NCI-H226 (cell line): ENCODE measurements around the gene CDCP1.
A peak's percentile ranks its signal among the peaks of the same experiment; 100 is the strongest.

ENCODE experiments used
- DNase-seq: peaks from one replicate; pipeline ENCODE4 v3.0.0-alpha.2; 2015

CDCP1 gene, protein sequence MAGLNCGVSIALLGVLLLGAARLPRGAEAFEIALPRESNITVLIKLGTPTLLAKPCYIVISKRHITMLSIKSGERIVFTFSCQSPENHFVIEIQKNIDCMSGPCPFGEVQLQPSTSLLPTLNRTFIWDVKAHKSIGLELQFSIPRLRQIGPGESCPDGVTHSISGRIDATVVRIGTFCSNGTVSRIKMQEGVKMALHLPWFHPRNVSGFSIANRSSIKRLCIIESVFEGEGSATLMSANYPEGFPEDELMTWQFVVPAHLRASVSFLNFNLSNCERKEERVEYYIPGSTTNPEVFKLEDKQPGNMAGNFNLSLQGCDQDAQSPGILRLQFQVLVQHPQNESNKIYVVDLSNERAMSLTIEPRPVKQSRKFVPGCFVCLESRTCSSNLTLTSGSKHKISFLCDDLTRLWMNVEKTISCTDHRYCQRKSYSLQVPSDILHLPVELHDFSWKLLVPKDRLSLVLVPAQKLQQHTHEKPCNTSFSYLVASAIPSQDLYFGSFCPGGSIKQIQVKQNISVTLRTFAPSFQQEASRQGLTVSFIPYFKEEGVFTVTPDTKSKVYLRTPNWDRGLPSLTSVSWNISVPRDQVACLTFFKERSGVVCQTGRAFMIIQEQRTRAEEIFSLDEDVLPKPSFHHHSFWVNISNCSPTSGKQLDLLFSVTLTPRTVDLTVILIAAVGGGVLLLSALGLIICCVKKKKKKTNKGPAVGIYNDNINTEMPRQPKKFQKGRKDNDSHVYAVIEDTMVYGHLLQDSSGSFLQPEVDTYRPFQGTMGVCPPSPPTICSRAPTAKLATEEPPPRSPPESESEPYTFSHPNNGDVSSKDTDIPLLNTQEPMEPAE

DNA sequence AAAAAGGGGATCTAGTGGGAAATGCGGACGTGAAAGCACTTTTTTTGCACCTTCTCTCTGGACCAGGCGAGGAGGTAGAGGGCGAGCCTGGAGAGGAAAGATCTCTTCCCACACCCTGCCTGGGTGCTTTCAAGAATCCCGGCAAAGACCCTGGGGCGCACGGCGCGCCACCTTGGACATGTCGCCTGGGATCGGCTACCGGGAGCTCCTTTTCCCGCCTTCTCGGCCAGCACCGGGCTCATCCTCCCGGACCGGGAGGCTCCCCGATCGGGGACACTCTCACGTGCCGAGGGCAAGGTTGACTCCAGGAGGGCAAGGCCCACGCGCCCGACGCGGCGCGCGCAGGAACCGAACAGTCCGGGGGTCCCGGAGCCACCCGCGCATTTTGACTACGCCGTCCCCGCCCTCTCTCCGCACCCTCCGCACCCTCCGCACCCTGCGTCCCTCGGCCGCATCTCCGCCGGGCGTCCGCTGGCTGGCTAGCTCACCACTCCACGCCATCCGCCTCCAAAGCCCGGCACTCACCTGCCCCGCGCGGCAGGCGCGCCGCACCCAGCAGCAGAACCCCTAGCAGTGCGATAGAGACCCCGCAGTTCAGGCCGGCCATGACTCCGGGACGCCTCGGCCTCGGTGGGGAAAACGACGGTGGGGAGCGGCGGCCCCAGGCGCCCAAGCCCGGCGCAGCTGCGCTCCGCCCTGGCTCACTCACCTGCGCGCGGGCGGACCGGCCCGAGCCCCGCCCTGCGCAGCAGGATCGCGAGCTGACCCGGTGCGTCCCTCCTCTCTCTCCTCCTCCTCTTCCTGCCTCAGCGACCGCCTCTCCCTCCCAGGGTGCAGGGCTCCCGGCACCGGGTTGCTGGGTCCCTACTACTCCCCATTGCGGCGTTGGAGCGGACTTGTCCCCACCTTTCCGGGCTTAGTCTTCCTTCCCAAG, at the start of gene CDCP1:
CDCP1 (minus strand) TSS at position 698 of the 934 bp plus-strand sequence; CDS start at position 607, 91 bp downstream.
- peak; percentile 45 for DNase-seq

DNA sequence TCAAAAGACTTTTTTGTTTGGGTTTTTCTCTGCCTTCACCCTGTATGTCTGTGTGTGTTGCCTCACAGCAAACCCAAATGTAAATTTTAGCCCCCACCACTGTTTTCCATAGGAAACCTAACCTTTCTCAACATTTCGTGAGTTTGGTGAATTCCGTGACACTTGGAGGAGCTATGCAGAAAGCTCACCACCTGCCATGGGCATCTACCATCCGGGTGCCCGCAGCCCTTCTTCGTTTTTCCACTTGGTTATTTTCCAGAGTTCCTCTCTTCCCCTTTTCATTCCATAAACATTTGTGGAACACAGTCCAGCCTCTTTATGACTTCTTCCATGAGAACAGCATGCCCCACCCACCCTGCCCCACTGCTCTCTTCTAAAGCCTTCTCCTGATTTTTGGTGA, 48.6 kb upstream of the CDCP1 start:
- DNase-seq, result no peak

DNA sequence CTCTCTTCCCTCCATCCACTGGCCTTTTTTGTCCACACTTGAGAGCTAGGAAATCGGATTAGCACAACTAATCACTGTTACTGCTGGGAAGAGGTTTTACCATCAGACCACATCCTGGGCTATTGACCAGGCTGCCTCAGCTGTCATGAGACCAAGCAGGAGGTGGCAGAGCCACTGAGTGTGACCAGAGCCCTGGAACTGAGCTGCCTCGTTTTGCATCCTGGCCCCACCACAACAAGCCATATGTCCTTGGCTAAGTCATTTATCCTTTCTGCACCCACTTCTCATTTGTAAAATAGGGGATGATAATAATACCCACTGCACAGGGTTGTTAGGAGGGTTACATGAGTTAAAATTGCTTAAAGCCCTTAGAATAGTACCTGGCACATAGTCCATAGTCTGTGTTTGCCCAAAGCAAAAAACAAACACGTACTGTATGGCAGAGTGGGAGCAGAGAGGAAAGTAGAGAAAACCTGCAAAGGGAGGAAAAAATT, 45.8 kb upstream of the CDCP1 start:
- DNase-seq, result no peak

DNA sequence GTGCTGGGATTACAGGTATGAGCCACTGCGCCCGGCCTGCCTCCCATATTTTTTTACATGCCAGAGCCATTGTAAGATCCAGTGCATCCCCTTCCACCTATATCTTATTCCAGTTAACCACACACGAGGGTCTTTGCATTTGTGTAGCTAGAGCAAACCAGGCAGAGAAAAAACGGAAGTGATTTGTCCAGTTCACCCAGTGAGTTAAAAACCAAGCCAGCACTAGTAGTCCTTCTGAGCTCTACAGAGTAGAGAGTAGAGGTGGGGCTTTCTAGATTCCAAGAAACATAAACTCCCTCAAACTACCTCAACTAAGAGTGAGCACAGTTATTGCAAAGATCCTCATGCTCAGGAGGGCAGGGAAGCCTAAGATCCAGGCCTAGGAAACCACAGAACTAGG, 45.2 kb upstream of the CDCP1 start:
- no peak for DNase-seq

GRCh38 chr3:45188719-45189659, 42.8 kb upstream of the CDCP1 start:
- DNase-seq, result no peak

GRCh38 chr3:45187694-45188141, 41.5 kb upstream of the CDCP1 start:
- no peak for DNase-seq

DNA sequence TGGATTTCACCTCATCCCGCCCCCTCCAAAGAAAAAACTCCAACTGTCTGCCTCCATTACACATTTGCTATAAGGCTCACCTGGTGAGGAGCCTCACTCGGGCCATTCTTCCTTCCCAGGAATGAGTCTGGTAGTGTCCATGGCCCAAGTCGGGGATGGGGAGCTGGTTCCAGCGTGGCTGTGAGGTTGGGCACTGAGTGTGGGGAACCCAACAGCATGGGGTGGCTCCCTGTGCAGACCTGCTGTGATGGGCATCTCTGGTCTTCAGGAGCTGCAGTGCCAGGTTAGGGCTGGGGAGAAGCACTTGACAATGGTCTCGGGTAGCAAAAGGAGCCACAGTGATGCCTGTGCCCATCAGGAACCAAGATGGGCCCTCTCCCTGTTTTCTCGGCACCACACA, 40.7 kb upstream of the CDCP1 start:
- no peak for DNase-seq

DNA sequence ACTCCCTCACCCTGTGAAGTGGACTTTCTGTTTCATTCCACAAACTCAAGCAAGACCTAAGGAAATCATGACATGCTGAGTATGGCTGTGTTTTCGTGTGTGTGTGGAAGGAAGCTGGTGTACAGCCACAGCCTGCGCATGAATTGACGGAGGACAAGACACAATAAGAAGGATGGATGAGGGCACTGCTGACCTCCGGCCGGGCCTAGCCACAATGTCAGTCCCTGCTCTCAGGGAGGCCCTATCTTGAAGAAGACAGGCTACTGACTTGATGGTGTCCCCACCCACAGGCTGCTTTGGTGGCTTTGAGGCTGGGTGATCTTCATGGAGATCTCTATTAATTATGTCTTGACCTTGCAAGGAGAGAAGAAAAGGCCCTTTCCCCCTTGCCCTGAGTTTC, 39.3 kb upstream of the CDCP1 start:
- no peak for DNase-seq

DNA sequence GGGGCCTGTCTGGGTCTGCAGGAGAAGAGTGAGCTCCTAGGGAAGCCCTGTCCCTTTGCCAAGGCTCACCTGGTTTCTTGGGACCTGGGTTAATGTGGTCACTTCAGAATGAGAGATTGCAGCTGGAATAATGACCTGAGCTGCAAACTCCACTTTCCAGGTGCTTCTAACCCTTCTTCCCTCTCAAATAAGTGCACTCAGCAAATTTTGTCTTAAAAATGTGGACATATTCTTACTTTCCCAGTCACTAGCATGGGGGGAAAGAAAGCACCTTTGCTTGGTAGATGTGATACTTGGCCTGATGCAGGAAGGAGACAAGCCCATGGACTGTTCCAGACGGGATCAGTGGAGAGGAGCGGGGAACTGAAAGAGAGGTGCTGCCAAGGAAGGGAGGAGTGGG, 38.9 kb upstream of the CDCP1 start:
- DNase-seq, result no peak

- no peak for DNase-seq
Observed at GRCh38 chr3:45183872-45184262, 37.7 kb upstream of the CDCP1 start.

DNA sequence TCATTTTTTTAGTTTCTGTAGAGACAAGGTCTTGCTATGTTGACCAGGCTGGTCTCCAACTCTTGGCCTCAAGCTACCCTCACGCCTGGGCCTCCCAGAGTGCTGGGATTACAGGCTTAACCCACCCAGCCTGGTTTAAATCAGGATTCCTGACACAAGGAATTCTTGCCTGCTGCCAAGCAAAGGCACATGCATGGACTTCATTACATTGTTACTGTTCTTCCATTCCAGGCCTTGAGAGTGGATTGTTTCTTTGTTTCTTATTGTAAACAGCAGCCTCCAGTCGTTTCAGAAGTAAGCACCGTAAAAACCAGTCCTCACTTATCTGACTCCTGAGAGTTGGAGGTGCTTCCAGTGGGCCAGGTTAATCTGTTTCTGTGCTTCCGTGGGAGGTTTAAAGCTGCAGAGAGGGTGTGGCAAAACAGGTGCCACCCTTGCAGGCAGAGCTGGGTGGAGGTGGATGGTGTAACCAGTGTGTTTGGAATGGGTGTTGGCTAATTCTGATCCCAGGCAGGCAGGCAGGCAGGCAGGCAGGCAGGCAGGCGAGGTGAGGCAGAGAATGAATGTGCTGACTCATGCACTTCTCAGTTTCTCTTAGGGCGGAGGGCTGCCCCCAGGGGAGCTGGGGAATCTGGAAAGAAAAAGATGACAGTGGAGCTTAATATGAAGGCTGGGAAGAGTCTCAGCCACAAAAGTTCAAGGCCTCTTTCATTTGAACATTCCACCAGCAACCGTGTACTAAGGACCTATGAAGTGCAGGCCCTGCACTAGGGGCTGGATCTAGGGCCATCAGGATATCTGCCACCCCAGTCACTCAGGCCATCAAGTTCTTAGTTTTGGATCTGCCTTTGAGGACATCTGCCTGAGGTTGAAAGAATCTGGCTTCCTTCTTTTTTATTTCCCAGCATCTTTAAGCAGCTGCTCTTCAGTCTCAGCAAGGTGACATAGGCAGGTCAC, 37.0 kb upstream of the CDCP1 start:
- DNase-seq, result peak; percentile 69

DNA sequence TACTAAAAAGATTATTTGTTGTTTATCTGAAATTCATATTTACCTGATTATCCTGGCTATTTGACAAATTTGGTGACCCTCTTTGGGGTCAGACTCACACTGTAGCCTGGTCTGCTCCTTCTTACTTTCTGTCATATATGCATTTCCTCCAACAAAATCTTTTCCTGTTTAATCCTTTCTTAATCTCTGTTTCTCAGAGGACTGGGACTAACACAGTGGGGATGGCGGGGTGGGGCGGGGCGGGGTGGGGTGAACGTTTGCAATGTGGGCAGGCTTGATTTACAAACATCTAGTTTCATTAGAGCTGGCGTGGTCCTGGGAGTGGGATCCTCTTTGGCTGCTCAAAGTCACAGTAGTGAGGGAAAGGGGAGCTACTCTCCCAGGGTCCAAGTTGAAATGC, 35.3 kb upstream of the CDCP1 start:
- no peak for DNase-seq

- DNase-seq, result no peak
Observed at GRCh38 chr3:45180899-45181298, 34.7 kb upstream of the CDCP1 start.

- peak; percentile 14 for DNase-seq
Observed at GRCh38 chr3:45180051-45180450, 33.9 kb upstream of the CDCP1 start.

DNA sequence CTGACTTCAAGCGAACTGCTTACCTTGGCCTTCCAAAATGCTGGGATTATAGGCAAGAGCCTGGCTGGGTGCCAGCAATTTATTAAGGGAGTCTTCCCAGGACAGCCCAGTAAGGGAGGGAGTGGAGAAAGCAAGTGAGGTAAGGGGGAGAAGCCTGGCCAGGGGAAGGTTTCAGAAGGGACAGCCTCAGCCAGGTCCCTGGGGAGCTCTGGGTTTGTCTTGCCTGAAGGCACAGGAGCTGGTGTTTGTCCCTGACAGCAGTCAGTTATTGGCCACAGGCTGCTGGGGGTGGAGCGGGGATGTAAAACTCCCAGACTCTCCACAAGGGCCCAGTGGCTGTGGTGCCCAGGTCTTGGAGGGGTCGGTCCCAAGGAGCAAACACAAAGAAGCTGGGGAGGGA, 33.0 kb upstream of the CDCP1 start:
- no peak for DNase-seq

DNA sequence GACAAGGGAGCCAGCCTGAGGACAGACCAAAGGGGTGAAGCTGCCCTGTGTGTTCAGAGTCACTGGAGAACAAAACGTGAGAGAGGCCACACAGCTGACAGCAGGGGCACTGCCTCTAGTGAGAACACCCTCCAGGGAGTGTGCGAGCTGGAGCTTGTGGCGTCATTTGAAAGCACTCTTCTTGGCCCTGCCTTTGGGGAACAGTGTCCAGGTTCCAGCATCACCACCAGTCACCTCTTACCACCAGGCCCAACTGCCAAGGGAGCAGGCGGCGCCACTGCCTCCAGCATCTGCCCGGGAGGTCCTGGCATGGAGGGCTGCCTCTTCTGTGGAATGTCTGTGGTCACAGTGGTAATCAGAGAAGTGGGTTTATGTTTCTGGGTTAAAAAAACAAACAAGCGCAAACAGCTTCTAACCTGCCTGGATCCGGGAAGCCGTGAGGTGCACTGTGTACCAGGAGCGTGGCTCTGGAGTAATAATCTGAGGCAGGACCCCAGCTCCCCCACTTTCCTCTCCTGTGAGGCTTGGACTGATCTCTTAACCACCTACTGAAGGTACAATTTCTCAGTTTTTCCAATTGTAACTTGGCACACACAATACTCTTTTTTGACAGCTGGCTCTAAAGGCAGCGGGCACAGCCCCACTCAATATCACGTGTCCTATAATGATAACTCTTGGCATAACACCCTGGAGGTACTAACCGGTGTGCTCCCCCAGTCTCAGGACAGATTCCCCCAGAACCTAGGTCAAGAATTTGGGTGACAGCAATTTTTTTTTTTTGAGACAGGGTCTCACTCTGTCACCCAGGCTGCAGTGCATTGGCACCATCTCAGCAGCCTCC, 32.2 kb upstream of the CDCP1 start:
- peak; percentile 66 for DNase-seq

DNA sequence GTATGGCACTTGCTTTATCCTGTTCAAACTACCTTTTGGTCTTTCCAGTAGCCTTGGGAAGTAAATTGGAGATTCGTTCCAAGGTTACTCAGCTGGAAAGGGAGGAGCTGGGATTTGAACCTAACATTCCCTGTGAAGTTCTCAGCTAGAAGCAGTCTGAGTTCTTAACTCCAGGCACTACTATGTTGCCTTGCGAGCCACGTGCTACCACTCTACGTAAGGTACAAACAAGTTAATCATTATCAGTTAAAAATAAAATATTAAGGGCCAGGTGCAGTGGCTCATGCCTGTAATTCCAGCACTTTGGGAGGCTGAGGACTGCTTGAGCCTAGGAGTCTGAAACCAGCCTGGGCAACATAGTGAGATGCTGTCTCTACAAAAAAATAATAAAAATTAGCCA, 30.7 kb upstream of the CDCP1 start:
- DNase-seq, result no peak

DNA sequence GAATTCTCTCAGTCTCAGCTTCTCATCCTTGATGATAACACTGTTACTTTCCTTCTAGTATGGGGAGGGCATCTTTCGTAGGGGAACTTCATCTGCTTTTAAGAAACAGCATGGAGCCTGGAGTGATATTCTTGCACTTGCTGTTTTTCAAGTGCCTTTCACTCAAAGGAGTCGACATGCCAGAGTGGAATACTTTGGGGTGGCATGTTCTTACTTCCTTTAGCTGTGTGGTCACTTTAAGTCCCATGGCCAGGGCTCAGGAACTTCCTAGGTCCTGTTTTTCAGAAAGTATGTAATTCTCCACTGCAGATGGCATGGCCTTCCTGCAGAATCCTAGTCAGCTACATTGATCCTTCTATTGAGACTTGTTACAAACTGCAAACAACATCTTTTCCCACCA, 28.1 kb upstream of the CDCP1 start:
- DNase-seq, result no peak

DNA sequence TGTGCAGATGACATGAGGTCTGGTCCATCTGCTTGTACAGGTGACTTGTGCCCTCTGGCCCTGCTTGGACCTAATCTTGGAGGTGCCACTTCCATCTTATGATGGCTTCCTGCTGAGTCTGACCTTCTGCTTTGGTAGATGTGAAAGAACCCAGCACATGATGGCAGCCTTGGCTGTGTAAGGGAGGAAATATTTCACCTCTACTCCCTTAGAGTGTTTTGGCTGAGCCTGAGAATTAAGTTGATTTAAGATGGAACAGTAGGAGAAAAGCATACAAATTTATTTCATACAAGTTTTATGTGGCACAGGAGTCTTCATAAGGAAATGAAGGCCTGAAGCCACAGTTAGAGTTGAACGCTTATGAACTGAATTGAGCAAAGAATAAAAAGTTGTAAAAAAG, 27.6 kb upstream of the CDCP1 start:
- DNase-seq, result no peak
